ENCODE results near the gene ASB15. TPM values are rescaled to one million over a fixed set of nuclear protein-coding genes. Genes with fewer than 3 reads are reported as not detected.

ASB15 gene
- polyA plus RNA-seq, 2 of the 4 experiments (the other 2 are of a cell fraction): not detected

DNA sequence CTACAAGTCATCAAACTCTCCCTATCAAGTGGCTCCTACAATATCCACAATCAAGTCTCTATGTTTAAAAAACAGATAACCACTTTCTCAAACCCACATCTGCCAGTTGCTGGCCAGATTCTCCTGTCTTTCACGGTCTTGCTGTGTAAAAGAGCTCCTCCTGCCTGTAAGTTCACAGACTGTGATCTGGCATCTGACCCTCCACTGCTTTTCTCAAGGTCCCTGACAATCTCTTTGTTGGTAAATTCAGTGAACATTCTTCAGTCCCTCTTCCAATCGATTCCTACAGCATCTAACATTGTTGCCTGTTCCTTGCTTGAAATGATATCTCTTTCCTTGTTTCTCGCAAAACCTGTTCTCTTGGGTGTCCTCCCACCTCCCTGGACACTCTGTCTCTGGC lies 35.6 kb downstream of the ASB15 start:
- TF ChIP-seq CHD2 (IDR thresholded peaks at IDR 0.05; ENCODE audit: low read length, partially characterized antibody): no peak
- TF ChIP-seq TP53 (CRISPR knock-in tag; IDR thresholded peaks at IDR 0.05): no peak
- no peak for TF ChIP-seq KDM1A (IDR thresholded peaks at IDR 0.05; ENCODE audit: low read depth)
- TF ChIP-seq, protein P1, sequence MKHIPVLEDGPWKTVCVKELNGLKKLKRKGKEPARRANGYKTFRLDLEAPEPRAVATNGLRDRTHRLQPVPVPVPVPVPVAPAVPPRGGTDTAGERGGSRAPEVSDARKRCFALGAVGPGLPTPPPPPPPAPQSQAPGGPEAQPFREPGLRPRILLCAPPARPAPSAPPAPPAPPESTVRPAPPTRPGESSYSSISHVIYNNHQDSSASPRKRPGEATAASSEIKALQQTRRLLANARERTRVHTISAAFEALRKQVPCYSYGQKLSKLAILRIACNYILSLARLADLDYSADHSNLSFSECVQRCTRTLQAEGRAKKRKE (CRISPR knock-in tag; IDR thresholded peaks at IDR 0.05; ENCODE audit: low read depth): no peak
- no peak for TF ChIP-seq SMC3 (IDR thresholded peaks at IDR 0.05)
- TF ChIP-seq NPAS2 (CRISPR knock-in tag; IDR thresholded peaks at IDR 0.05; ENCODE audit: borderline replicate concordance): no peak
- TF ChIP-seq SREBF2 (IDR thresholded peaks at IDR 0.05): no peak
- TF ChIP-seq HOXA7 (CRISPR knock-in tag; IDR thresholded peaks at IDR 0.05): no peak
- no peak for TF ChIP-seq MAZ (IDR thresholded peaks at IDR 0.05; ENCODE audit: borderline replicate concordance, low read depth, low read length)
- TF ChIP-seq EHMT2 (IDR thresholded peaks at IDR 0.05; ENCODE audit: low read depth): no peak
- TF ChIP-seq RARB (CRISPR knock-in tag; IDR thresholded peaks at IDR 0.05): no peak
- no peak for TF ChIP-seq FOSL2 (IDR thresholded peaks at IDR 0.05)
- TF ChIP-seq FOSL2 (CRISPR knock-in tag; IDR thresholded peaks at IDR 0.05): no peak
- TF ChIP-seq POLR2AphosphoS2 (conservative IDR thresholded peaks at IDR 0.05; ENCODE audit: low read length): no peak
- TF ChIP-seq, protein P2, sequence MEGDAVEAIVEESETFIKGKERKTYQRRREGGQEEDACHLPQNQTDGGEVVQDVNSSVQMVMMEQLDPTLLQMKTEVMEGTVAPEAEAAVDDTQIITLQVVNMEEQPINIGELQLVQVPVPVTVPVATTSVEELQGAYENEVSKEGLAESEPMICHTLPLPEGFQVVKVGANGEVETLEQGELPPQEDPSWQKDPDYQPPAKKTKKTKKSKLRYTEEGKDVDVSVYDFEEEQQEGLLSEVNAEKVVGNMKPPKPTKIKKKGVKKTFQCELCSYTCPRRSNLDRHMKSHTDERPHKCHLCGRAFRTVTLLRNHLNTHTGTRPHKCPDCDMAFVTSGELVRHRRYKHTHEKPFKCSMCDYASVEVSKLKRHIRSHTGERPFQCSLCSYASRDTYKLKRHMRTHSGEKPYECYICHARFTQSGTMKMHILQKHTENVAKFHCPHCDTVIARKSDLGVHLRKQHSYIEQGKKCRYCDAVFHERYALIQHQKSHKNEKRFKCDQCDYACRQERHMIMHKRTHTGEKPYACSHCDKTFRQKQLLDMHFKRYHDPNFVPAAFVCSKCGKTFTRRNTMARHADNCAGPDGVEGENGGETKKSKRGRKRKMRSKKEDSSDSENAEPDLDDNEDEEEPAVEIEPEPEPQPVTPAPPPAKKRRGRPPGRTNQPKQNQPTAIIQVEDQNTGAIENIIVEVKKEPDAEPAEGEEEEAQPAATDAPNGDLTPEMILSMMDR (IDR thresholded peaks at IDR 0.05): no peak
- TF ChIP-seq, protein P3, sequence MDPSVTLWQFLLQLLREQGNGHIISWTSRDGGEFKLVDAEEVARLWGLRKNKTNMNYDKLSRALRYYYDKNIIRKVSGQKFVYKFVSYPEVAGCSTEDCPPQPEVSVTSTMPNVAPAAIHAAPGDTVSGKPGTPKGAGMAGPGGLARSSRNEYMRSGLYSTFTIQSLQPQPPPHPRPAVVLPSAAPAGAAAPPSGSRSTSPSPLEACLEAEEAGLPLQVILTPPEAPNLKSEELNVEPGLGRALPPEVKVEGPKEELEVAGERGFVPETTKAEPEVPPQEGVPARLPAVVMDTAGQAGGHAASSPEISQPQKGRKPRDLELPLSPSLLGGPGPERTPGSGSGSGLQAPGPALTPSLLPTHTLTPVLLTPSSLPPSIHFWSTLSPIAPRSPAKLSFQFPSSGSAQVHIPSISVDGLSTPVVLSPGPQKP (IDR thresholded peaks at IDR 0.05; ENCODE audit: low read depth, low read length): no peak
- TF ChIP-seq RCOR1 (IDR thresholded peaks at IDR 0.05; ENCODE audit: low read depth, low read length): no peak
- TF ChIP-seq, protein P4, sequence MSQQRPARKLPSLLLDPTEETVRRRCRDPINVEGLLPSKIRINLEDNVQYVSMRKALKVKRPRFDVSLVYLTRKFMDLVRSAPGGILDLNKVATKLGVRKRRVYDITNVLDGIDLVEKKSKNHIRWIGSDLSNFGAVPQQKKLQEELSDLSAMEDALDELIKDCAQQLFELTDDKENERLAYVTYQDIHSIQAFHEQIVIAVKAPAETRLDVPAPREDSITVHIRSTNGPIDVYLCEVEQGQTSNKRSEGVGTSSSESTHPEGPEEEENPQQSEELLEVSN (IDR thresholded peaks at IDR 0.05; ENCODE audit: borderline replicate concordance, low read depth): no peak
- no peak for TF ChIP-seq FOXS1 (CRISPR knock-in tag; IDR thresholded peaks at IDR 0.05)
- H3K9me3 ChIP-seq: no peaks in the 10 kb centered on the region
- no peak overlapping the region for H3K4me3 ChIP-seq
- CTCF ChIA-PET: interaction anchor here (1.0 to 4.6 kb wide), 6 partner anchors 10 to 235 kb away, joined by 3 to 39 read pairs (median 7); no protein-coding TSS in a partner anchor
- H3K27ac ChIP-seq: no peak overlapping the region
- 20% methylated on average over 3 of the region's 3 CpGs for WGBS (ENCODE audit: missing lambda C conversion rate)
- ATAC-seq: peak; percentile 43 to 54; a peak in 3 of 6 replicates
- H3K4me1 ChIP-seq: no peaks in the 10 kb centered on the region
- DNase-seq (ENCODE audit: low read depth in 1 of 2, low spot score in 1 of 2): no peak
- H3K4me2 ChIP-seq: no peak overlapping the region
- FAIRE-seq: no peak
- POLR2A ChIA-PET: no interaction called here

DNA sequence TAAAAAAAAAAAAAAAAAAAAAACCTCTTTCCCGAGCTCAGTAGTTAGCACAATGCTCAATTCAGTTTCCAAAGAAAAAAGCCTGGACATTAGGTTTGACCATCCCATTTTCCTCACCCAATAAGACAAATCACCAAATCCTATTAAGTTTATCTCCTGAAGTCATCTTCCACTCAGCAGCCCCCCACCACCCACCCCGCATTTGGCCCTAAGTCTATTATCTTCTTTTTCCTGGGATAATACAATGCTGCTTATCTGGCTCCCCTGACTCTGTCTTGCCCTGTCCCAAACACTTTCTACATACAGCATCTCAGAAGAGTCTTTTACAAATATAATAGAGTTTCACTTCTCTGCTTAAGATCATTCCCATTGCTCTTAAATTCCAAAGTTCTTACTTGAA lies 36.3 kb downstream of the ASB15 start:
- FAIRE-seq (no peak), DNase-seq (ENCODE audit: low read depth in 1 of 2, low spot score in 1 of 2) (no peak), ATAC-seq (no peak)
- Histone ChIP-seq H3K9me3 (no peaks in the 10 kb centered on the region), H3K4me1 (no peaks in the 10 kb centered on the region), H3K4me3 (no peak overlapping the region), H3K4me2 (no peak overlapping the region), H3K27ac (no peak overlapping the region)
- ChIA-PET CTCF (interaction anchor here (3.1 to 4.6 kb wide), 2 partner anchors 228 to 234 kb away, joined by 34 to 39 read pairs; no protein-coding TSS in a partner anchor), POLR2A (no interaction called here)
- WGBS (ENCODE audit: missing lambda C conversion rate): 17% methylated on average over 2 of the region's 2 CpGs
- no peak for TF ChIP-seq ZSCAN20 (CRISPR knock-in tag; IDR thresholded peaks at IDR 0.05)
- TF ChIP-seq, protein P2 (IDR thresholded peaks at IDR 0.05): no peak
- TF ChIP-seq PHF8 (IDR thresholded peaks at IDR 0.05; ENCODE audit: borderline replicate concordance, low read depth): no peak
- no peak for TF ChIP-seq HEYL (CRISPR knock-in tag; IDR thresholded peaks at IDR 0.05)
- TF ChIP-seq, protein P5, sequence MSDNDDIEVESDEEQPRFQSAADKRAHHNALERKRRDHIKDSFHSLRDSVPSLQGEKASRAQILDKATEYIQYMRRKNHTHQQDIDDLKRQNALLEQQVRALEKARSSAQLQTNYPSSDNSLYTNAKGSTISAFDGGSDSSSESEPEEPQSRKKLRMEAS (IDR thresholded peaks at IDR 0.05): no peak
- TF ChIP-seq JUNB (IDR thresholded peaks at IDR 0.05): no peak
- TF ChIP-seq CBX2 (IDR thresholded peaks at IDR 0.05; ENCODE audit: borderline replicate concordance, low read depth): no peak
- no peak for TF ChIP-seq TFCP2L1 (CRISPR knock-in tag; IDR thresholded peaks at IDR 0.05)
- no peak for TF ChIP-seq GATA3 (IDR thresholded peaks at IDR 0.05; ENCODE audit: borderline replicate concordance)
- no peak for TF ChIP-seq KDM1A (IDR thresholded peaks at IDR 0.05; ENCODE audit: low read depth)
- TF ChIP-seq, protein P4 (IDR thresholded peaks at IDR 0.05; ENCODE audit: borderline replicate concordance, low read depth): no peak
- TF ChIP-seq HOXB13 (CRISPR knock-in tag; IDR thresholded peaks at IDR 0.05; ENCODE audit: low read depth): no peak
- TF ChIP-seq HOXA7 (CRISPR knock-in tag; IDR thresholded peaks at IDR 0.05): no peak
- no peak for TF ChIP-seq SREBF2 (IDR thresholded peaks at IDR 0.05)
- TF ChIP-seq CHD4 (IDR thresholded peaks at IDR 0.05; ENCODE audit: borderline replicate concordance): no peak
- no peak for TF ChIP-seq RNF2 (IDR thresholded peaks at IDR 0.05; ENCODE audit: borderline replicate concordance, low read depth)
- no peak for TF ChIP-seq EHF (CRISPR knock-in tag; IDR thresholded peaks at IDR 0.05)
- no peak for TF ChIP-seq HOXB5 (CRISPR knock-in tag; IDR thresholded peaks at IDR 0.05)

All from A549 (cell line).